Parathyroid adenoma (tissue), 2 donors: Measurements from ENCODE around the gene FAAP100.

Source experiments
- H2AFZ ChIP-seq: fragments of 300-600 bp; sonication (generic); one replicate; pipeline ENCODE4 v1.7.0; 2017; ENCODE audit warnings: antibody characterized with exemption, mild to moderate bottlenecking
- H3K27ac ChIP-seq: fragments of 300-600 bp; sonication (generic); one replicate; pipeline ENCODE4 v1.7.0; 2017
- H3K27me3 ChIP-seq: fragments of 300-600 bp; sonication (generic); one replicate; pipeline ENCODE4 v1.7.0; 2017; ENCODE audit warnings: low read length; ENCODE audit not compliant: control insufficient read depth, insufficient read depth
- H3K36me3 ChIP-seq: fragments of 300-600 bp; sonication (generic); one replicate; pipeline ENCODE4 v1.7.0; 2017; ENCODE audit warnings: low read length; ENCODE audit not compliant: control insufficient read depth, insufficient read depth
- H3K4me1 ChIP-seq: fragments of 300-600 bp; sonication (generic); one replicate; pipeline ENCODE4 v1.7.0; 2017; ENCODE audit warnings: control low read depth
- H3K4me2 ChIP-seq: fragments of 300-600 bp; sonication (generic); one replicate; pipeline ENCODE4 v1.7.0; 2017; ENCODE audit warnings: low read length
- H3K4me3 ChIP-seq: fragments of 300-600 bp; sonication (generic); one replicate; pipeline ENCODE4 v1.7.0; 2017; ENCODE audit warnings: low read depth, low read length
- H3K79me2 ChIP-seq: fragments of 300-600 bp; sonication (generic); one replicate; pipeline ENCODE4 v1.7.0; 2017; ENCODE audit warnings: control low read depth
- H3K9ac ChIP-seq: fragments of 300-600 bp; sonication (generic); one replicate; pipeline ENCODE4 v1.7.0; 2017; ENCODE audit warnings: mild to moderate bottlenecking
- H3K9me3 ChIP-seq: fragments of 300-600 bp; sonication (generic); one replicate; pipeline ENCODE4 v1.7.0; 2017; ENCODE audit warnings: low read length; ENCODE audit not compliant: control insufficient read depth
- CTCF ChIP-seq: fragments of 300-600 bp; sonication (generic); IDR thresholded peaks from one replicate; pipeline ENCODE4 v1.7.0; 2017; ENCODE audit warnings: antibody characterized with exemption, mild to moderate bottlenecking
- donor health status: primary hyperparathyroidism.

Gene FAAP100

DNA sequence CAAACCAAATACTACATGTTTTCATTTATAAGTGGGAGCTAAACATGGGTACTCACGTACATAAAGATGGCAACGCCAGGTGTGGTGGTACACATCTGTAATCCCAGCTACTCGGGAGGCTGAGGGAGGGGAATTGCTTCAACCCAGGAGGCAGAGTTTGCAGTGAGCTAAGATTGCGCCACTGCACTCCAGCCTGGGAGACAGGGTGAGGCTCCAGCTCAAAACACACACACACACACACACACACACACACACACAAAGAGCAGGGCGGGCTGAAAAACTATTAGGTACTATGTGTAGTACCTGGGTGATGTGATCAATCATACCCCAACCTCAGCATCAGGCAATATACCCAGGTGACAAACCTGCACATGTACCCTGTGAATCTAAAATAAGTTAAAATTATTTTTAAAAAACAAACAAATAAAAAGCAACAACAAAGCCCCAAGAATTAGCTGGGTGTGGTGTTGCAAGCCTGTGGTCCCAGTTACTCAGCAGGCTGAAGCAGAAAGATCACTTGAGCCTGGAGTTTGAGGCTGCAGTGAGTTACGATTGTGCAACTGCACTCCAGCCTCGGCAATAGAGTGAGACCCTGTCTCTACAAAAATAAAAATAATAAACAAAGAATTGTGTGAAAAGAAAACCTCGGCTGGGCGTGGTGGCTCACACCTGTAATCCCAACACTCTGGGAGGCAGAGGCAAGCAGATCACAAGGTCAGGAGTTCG, 11.9 kb upstream of the FAAP100 start:
- Histone ChIP-seq H3K27me3 (no peaks in the 10 kb centered on the region), H3K79me2 (no peaks in the 10 kb centered on the region), H3K4me3 (no peak overlapping the region), H3K4me2 (no peak overlapping the region), H3K4me1 (peaks cover 5% of the 10 kb centered on the region), H3K9me3 (no peaks in the 10 kb centered on the region), H3K27ac (no peak overlapping the region), H3K36me3 (no peaks in the 10 kb centered on the region), H3K9ac (no peak overlapping the region), H2AFZ (no peak overlapping the region)
- no peak for TF ChIP-seq CTCF

DNA sequence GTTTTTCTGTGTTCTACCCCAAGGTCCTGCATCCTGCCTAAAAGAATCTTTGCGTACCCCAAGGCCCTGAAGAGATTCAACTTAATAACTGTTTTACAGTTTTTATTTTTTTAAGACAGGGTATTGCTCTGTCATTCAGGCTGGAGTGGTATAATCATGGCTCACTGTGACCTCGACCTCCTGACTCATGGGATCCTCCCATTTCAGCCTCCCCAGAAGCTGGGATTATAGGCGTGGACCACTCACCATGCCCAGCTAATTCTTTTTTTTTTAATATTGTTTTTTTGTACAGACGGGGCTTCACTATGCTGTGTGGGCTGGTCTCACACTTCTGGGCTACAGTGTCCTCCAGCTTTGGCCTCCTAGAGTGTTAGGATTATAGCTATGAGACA, 9.3 kb upstream of the FAAP100 start:
- H3K9me3 ChIP-seq, result no peaks in the 10 kb centered on the region
- TF ChIP-seq CTCF, result no peak
- no peak overlapping the region for H3K4me3 ChIP-seq
- H3K4me1 ChIP-seq, result no peaks in the 10 kb centered on the region
- no peaks in the 10 kb centered on the region for H3K36me3 ChIP-seq
- H3K9ac ChIP-seq, result no peak overlapping the region
- no peak overlapping the region for H2AFZ ChIP-seq
- H3K27ac ChIP-seq, result no peak overlapping the region
- no peaks in the 10 kb centered on the region for H3K27me3 ChIP-seq
- H3K79me2 ChIP-seq, result no peaks in the 10 kb centered on the region
- no peak overlapping the region for H3K4me2 ChIP-seq

DNA sequence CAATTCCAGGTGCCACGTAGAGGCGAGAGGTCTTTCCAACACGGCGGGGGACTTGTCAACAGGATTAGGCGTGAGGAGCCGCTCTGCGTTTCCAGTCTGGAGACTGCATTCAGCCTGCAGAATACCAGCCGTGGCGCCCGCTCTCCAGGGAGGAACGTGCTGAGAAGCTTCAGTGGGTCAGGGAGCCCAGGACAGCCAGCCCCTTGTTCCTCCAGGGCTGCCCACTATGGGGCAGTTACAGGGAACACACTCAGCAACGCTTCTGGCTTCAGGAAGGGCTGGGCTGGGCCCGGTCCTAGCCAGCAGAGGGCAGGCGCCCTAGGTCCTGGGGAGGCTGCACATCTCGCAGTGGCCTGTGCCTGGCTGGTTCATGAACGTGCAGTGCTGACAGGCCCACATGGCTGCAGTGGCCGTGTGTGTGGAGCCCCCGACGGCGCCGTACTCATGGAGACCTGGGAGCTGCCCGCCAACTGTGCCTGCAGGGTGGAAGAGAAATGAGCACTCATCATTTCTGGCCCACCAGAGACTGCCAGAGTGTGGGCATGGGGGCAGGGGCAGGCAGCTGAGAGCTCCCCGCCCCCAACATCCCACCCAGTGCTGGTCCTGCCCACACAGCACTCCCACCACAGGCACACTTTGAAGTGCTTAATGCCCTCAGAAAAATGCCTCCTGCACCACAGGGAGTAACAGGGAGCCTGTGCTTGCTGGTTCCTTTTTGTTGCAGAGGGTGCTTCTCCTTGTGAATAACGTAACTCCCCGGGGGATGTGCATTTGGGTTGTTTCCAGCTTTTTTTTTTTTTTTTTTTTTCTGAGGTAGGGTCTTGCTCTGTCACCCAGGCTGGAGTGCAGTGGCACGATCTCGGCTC, 7.0 kb upstream of the FAAP100 start:
- no peak overlapping the region for H3K27ac ChIP-seq
- H3K9me3 ChIP-seq, result no peaks in the 10 kb centered on the region
- H3K79me2 ChIP-seq, result no peaks in the 10 kb centered on the region
- no peak for TF ChIP-seq CTCF
- no peaks in the 10 kb centered on the region for H3K27me3 ChIP-seq
- no peaks in the 10 kb centered on the region for H3K4me1 ChIP-seq
- no peak overlapping the region for H3K9ac ChIP-seq
- H3K36me3 ChIP-seq, result no peaks in the 10 kb centered on the region
- H2AFZ ChIP-seq, result no peak overlapping the region
- H3K4me2 ChIP-seq, result no peak overlapping the region
- no peak overlapping the region for H3K4me3 ChIP-seq

- no peak overlapping the region for H2AFZ ChIP-seq
- no peaks in the 10 kb centered on the region for H3K36me3 ChIP-seq
- H3K27me3 ChIP-seq, result no peaks in the 10 kb centered on the region
- H3K4me2 ChIP-seq, result no peak overlapping the region
- H3K27ac ChIP-seq, result no peak overlapping the region
- no peaks in the 10 kb centered on the region for H3K79me2 ChIP-seq
- no peaks in the 10 kb centered on the region for H3K9me3 ChIP-seq
- H3K4me3 ChIP-seq, result no peak overlapping the region
- H3K4me1 ChIP-seq, result no peaks in the 10 kb centered on the region
- no peak overlapping the region for H3K9ac ChIP-seq
- TF ChIP-seq CTCF, result no peak
These were observed 5.9 kb upstream of the FAAP100 start for GRCh38 chr17:81558115-81558468.
